Measurements from ENCODE around the gene RASA3.
A peak's percentile ranks its signal among the peaks of the same experiment; 100 is the strongest.
"Not testable (repeated sequence)": the region's sequence is repeated elsewhere in the genome, so short reads cannot be mapped to it uniquely, and the experiment has no call there.

RASA3 gene

GRCh38 chr13:114155320-114155719, 22.9 kb upstream of the RASA3 start:
- no peak for DNase-seq

DNA sequence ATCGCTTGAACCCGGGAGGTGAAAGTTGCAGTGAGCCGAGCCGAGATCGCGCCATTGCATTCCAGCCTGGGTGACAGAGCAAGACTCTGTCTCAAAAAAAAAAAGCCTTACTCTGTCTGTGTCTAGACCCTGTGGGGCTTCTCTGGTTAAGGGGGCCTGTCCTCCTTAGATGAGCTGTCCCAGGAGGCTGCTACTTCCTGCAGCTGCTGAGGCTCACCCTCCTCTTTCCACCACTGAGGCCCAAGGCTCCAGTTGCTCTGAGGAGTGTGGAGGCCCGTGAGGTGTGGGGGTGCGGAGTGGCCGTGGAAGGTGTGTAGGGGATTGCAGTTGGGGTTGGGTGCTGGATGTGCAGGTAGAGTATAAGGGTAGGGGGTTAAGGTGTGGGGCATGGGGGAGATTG, 22.1 kb upstream of the RASA3 start:
- DNase-seq: no peak

DNA sequence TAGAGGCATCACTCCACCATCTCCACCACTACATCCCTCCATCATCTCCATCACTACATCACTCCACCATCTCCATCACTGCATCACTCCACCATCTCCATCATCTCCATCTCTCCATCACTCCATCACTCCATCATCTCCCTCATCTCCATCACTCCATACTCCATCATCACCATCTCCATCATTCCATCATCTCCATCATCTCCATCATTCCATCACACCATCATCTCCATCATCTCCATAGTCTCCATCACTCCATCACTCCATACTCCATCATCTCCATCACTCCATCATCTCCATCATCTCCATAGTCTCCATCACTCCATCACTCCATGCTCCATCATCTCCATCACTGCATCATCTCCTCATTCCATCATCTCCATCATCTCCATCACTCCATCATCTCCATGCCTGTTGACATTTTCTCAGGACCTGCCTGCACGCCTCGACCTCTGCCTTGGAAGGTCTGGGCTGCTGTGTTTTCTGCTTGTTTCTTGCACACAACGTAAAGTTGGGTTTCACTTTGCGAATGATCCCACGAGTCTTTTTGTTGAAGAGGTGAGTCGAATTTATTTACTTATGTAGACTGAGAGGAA, 21.2 kb upstream of the RASA3 start:
- no peak for DNase-seq

- peak; percentile 66 for DNase-seq
Observed at GRCh38 chr13:114152831-114153371, 20.5 kb upstream of the RASA3 start.

GRCh38 chr13:114152285-114152645, 19.8 kb upstream of the RASA3 start:
- DNase-seq: no peak

GRCh38 chr13:114151565-114152284, 19.3 kb upstream of the RASA3 start:
- no peak for DNase-seq

GRCh38 chr13:114151031-114151430, 18.6 kb upstream of the RASA3 start:
- DNase-seq: peak; percentile 58

DNA sequence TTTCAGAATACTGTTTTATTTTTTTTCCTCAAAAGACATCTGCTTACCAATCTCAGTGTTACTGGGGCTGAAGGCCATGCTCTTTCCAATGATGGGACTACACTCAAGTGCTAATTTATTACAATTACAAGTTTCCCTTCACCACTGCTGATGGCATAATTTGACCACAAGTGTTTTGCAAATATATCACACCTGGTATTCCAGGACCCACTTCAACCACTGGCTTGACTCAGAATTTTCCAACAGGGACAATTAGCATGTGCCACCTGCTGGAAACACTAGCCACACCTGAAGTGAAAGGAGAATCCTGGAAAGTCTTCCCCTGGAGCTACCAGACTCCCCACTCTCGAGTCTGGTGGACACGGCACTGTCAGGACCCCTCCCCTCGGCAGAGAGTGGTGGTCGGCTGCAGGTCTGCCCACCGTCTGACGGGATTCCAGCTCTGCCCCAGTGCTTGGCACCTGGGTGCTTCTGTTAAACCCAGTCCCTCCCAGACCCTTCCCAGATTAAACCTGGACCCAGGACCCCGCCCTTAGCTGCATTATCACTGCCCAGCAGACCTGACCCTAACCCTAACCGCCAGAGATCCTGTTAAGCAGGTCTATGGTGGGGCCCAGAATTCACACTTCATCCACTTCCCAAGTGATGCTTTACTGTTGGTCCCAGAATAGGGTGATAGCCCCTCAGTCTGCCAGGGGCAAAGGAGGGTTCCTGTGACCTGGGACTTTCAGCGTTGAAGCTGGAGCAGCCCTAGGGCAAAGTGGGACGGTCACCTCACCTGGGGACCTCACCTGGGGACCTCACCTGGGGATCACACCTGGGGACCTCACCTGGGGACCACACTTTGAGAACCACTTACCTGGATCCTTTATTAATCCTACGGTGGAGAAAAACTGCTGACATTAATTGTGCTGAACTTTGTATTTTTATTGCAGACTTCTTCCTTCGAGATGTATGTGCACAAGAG, 17.6 kb upstream of the RASA3 start:
- DNase-seq: no peak

DNA sequence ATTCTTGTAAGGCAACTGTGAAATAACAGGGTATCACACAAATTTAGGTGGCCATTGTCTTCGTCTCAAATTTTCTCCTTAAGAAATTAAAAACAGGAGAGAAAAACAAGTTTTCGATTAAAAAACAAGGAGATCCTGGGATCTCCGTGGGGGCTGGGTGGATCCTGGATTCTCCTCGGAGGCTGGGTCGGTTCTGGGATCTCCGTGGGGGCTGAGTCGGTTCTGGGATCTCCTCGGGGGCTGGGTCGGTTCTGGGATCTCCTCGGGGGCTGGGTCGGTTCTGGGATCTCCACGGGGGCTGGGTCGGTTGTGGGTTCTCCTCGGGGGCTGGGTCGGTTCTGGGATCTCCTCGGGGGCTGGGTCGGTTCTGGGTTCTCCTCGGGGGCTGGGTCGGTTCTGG, 16.5 kb upstream of the RASA3 start:
- DNase-seq: not testable (repeated sequence)

DNA sequence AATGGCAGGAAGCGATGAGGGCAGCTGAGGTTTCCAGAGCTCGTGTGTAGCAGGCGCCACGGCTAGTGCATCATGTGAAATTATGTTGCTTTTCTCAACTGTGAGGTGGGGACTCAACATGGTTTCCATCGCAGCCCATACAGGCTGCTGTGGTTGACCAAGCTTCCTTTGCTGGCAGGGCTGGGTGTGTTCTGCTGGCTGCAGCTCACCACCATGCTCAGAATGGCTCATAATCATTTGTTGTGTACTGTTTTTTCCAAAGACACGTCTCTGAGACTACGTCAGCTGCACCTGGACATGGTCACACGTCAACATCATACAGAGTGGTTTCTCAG, 16.1 kb upstream of the RASA3 start:
- peak; percentile 71 for DNase-seq

DNA sequence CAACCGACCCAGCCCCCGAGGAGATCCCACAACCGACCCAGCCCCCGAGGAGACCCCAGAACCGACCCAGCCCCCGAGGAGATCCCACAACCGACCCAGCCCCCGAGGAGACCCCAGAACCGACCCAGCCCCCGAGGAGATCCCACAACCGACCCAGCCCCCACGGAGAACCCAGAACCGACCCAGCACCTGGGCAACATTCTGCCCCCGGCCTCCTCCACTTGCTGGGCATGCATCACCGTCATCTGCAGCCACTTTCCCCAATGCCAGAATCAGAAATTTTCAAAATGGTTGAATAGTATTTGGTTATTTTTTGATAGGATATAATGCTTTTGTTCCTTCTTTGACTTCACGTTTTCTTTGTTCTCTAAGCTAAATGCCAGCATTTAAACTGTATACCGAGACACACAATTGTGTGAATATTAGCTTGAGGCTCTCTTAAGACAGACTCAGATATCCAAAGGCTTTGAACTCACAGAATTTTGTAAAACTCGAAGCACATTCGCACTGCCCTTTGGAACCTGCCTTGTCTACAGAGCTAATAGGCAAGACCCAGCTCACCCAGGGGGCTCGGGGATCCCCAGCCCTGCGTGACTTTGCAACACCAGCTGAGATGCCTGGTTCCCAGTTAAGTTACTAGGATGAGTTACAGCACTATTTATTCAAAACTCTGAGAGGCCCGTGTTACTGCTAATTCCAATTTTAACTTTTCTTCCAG, 15.5 kb upstream of the RASA3 start:
- no peak for DNase-seq

- DNase-seq: no peak
Observed at GRCh38 chr13:114146629-114147028, 14.2 kb upstream of the RASA3 start.

DNA sequence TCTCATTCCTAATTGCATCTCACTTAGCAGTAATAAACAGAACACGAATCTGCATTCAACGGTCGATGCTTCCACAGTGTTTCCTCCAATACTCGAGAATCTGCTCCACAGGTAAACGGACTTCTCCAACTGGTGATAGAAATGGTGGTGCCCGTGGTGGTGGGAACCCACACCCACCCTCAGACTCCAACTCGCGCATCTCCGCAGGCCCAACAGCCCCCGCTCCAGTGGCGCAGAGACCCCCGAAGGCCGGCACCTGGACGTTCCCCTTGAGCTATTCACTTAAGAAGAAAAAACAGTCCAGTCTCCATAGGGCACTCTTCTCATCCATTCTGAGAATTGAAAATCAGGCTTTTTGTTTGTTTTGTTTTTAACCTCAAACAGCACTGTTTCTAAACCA, 13.8 kb upstream of the RASA3 start:
- DNase-seq: no peak

DNA sequence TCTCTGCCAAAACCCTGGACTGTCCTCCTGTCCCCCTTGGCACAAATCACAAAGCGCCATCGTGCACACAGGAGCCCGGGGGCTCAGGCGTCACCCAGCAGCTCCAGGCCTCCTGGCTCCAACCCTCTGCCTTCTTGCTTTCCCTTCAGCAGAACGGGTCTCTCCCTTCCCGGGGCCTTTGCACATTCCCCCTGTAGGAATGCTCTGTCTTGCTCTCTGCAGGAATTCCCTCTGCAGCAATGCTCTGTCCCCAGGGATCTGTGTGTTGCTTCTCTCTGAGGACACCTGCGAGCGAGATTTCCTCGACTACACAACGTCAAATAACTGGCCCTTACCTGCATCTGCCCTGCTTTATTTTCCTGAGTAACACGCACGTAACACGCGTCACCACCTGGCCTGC, 13.3 kb upstream of the RASA3 start:
- DNase-seq: no peak

- DNase-seq: no peak
Observed at GRCh38 chr13:114145256-114145655, 12.8 kb upstream of the RASA3 start.

GRCh38 chr13:114144606-114145244, 12.3 kb upstream of the RASA3 start:
- DNase-seq: no peak

DNA sequence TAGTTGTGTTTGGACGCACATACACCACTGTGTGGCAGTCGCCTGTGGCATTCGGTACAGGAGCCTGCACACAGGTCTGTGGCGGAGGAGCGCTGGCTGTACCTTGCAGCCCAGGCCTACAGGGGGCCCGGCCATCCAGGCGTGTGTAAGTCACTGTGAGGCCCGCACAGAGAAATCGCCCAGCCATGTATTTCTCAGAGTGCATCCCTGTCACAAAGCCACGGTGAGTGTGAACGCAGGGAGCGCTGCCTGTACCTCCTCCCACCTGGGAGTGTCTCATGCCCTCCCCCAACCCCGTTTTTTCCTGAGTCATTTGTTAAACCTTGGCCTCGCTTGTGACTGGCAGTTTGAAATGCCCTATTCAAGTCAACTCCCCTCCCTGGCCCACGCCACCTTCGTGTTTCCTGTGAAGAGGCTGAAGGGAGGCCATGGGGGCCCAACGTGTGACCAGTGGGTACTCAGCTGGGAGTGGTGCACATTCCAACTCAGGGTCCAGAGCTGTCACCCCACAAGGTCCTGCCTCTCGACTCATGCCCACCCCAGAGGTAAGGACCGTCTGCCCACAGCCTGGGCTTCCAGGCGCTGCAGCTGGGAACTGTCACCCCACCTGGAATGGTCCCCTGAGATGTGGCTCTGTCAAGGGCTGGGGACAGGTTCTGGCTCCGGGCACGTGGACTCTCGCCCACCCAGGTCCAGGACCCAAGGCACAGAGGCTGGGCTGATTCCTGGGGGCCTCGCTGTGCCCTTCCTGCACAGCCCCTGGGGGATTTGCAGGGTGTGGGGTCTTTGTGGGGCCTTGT, 11.6 kb upstream of the RASA3 start:
- no peak for DNase-seq

GRCh38 chr13:114142640-114143490, 10.4 kb upstream of the RASA3 start:
- peak; percentile 39 for DNase-seq

- DNase-seq: no peak
Observed at GRCh38 chr13:114142137-114142550, 9.7 kb upstream of the RASA3 start.

DNA sequence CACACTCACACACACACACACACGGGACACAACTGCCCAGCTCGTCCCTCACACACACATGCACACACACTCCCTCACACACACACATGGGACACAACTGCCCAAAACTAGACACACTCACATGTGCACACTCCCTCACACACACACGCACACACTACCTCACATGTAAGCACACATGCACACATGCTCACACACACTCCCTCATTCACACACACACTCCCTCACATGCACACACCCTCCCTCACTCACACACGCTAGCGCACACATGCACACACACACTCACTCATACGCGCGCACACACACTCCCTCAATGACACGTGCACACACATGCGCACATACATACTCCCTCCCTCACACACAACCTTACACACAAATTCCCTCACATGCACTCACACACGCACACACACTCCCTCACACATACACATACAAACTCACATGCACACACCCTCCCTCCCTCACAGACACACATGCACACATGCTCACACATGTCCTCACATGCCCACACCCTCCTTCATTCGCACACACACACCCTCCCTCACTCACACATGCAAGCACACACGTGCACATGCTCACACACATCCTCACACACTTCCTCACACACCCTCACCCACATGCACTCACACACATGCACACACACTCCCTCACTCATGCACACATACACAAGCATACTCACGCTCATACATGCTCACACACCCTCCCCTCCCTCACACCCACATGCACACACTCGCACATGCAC, 9.0 kb upstream of the RASA3 start:
- DNase-seq: no peak
